ENCODE measurements around the gene TBC1D22A.

The TBC1D22A gene

GRCh38 chr22:46862418-46863324 is 100.2 kb downstream of the TBC1D22A start:
- DNase-seq: no peak

GRCh38 chr22:46863794-46864193 is 101.3 kb downstream of the TBC1D22A start:
- DNase-seq: no peak

DNA sequence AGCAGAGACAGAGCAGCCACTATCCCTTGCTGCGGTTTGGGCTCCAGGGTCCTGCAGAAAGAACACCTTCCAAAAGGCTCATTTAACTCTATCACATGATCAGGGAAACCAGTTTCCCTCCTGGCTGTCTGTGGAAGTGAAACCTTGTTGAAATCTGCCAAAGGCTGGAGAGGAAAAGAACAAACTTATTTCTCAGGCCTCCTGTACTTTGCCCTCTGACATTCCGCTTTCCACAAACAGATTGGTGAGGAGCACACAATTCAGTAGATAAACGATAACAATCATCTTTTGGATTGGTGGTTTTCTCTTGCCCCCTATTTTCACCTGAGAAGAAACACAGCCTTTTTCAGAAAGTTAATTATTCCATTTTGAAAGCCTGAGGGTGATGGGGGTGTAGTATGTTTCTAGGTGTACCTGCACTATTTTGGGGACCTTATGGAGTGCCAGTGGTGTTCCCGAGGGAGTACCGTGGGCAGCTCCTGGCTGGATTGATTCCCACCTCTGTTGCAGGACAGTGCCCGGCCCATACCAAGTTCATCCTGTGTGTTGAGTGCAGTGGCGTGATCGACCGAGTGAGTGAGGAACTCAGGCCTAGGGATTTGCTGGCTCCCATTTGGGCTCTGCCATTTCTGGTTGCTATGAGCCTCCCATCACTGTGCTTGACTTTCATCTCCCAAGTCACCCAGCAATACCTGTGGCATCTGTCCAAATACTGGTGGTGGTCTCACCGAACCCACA is 102.0 kb downstream of the TBC1D22A start:
- DNase-seq: no peak

GRCh38 chr22:46865052-46865434 is 102.6 kb downstream of the TBC1D22A start:
- DNase-seq: no peak

GRCh38 chr22:46865642-46866041 is 103.2 kb downstream of the TBC1D22A start:
- DNase-seq: no peak

GRCh38 chr22:46866591-46866990 is 104.1 kb downstream of the TBC1D22A start:
- DNase-seq: no peak

GRCh38 chr22:46867106-46867505 is 104.7 kb downstream of the TBC1D22A start:
- DNase-seq: no peak

- no peak for DNase-seq
Measured at GRCh38 chr22:46869329-46869728, 106.9 kb downstream of the TBC1D22A start.

DNA sequence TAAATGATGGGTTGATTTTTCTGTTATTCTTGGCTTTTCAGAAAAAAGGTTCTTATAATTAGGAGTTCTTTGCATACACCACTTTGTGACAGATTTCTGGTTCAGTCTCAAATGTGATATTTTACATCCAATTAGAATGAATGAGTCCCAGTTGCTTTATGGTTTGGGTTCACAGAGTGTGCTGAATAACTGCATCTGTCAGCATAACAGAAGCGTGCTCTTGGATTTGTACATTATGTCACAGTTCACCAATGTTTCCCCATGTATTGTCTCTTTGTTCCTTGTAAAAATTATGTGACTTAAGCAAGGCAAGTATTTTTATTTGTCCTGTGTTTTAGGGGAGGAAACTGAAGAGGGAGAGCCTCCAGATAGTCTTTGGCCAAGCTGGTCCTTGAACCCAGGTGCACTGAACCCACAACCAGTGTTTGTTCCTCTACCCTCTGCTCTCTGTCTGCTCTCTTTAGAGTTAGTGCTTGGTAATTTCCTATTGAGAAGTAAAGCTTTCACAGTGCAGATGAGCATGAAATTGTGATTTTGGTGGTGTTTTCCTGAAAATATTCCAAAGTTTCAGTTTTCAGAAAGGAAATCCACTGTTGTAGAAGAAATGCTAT is 107.5 kb downstream of the TBC1D22A start:
- DNase-seq: no peak

- no peak for DNase-seq
Measured at GRCh38 chr22:46871826-46872225, 109.4 kb downstream of the TBC1D22A start.

- no peak for DNase-seq
Measured at GRCh38 chr22:46875089-46875488, 112.6 kb downstream of the TBC1D22A start.

GRCh38 chr22:46876357-46876934 is 114.0 kb downstream of the TBC1D22A start:
- no peak for DNase-seq

DNA sequence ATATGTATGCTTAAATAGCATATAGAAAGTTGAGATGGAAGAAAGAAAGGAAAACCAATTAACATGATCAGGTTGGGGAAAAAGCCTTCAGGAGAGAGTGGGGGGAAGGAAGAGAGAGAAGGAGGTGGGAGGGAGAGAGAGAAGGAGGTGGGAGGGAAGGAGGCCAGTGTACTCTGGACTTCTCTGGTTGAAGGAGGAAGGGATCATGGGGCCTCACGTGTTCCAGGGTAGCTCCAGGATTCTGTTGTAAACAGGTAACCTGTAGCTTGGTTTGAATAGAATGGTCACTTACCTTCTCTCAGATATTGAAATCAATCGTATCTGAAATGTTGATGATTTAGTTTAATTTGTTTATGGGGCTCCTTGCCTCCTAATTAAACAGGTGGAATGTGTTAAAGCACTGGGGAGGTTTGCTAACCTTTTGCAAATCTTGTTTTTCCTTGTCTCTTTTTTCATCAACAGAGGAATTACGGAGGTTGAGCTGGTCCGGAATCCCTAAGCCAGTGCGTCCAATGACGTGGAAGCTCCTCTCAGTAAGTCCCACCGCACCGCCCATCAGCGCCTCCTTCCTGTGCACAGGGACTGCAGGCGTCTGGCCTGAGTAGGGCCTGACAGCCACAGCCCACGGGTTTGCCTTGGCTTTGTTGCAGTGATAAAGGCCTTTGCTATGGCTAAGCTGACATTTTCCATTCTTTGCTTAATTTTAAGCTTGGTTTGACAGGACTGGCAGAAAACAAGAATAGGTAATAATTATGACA is 115.9 kb downstream of the TBC1D22A start:
- no peak for DNase-seq

DNA sequence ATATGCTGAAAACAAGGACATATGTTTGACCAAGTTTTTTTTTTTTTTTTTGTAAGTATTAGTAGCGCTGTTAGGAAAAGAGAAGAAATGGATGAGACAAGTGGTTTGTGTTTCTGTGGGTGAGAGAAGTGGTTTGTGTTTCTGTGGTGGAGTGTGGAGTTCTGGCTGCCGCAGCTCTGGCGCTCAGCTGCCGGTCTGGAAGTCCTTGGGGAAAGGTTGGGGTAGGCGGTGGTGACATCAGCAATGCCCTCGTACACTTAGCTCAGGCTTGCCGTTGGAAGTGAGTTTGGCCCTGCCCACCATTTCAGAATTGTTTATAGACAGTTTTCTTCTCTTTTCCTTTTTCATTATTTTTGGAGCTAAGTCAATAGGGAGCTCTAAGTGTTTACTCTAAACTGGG is 116.6 kb downstream of the TBC1D22A start:
- DNase-seq: no peak

GRCh38 chr22:46881373-46882118 is 119.1 kb downstream of the TBC1D22A start:
- DNase-seq: no peak

DNA sequence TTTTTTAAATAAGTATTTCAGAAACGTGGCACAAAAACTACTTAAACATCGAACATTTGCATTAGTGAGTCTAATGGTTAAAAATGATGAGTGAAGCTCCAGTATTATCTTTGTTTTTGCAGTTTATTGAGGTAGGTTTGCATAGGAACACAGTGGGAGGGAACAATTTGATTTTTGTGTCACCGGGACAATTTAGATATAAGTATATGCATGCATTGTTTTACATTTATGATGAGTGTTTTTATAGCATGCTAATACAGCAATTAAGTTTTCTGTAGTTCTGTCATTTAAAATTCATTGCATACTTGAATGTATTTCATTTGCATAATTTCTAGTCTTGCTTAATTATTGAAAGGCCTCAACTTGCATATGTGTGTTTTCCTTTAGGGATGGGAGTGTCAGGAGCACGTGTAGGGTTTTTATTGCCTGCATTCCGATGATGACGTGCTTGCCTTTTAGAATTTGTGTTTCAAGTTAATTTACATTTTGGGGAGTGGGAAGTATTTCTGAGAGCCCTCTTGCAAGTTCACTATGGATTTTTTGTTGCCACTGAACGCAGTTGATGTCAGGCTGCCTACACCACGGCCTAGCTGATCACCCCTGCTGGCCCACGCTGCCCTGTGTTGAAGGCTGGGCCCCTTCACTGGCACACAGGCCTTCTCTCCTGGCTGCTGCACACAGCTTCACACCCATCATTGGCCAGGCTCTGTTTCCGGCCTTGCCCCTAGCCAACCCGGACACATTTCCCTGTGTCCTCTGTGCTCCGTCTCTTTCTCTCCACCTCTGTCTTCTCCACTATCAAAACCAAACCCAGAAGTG is 120.9 kb downstream of the TBC1D22A start:
- DNase-seq: no peak

- DNase-seq: no peak
Measured at GRCh38 chr22:46884365-46884764, 121.9 kb downstream of the TBC1D22A start.

GRCh38 chr22:46887978-46888377 is 125.5 kb downstream of the TBC1D22A start:
- DNase-seq: no peak

- no peak for DNase-seq
Measured at GRCh38 chr22:46890819-46891218, 128.4 kb downstream of the TBC1D22A start.

DNA sequence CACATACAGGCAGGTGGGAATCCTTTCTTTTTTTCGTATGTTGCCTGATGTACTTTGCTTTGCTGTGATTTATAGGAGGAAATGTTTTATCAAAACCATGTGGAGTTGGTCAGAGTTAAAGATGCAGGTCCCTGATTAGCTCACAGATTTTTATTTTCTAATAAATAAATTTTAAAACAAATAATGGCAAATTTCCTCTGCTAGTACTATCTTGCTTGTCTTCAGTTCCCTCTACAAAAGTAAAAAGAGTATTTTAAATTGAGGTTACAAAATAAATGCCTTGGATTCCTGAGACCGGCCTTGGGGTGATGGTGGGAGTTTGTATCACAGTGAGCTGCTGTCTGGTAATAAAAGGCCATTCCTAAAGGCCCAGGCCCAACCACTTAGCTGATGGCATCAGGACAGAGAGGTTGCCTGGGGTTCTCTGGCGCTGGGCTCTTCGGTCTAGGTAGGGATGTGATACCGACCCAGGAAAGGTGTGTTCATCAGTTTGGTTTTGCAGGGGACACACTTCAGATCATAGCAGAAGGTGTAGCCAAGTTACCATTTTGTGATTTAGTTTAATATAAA is 129.0 kb downstream of the TBC1D22A start:
- DNase-seq: no peak

DNA sequence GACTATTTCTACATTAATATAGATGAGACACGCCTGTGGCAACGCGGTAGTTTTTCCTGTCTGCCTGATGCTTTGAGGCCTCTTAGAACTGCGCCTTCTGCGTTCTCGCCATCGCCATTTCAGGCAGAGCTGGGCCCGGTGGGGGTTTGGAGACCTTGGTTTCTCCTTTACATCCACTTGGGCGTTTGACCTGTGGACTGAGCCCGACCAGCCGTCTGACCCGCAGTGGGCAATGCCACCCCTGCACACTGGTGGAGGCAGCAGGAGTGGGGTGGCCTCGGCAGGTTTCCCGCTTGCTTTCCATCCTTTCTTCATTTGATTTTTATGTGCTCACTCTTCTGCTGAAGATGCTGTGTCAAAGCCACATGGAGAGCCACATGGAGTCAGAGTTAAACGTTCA is 130.4 kb downstream of the TBC1D22A start:
- no peak for DNase-seq
